Measurements from ENCODE around the gene DIAPH2. TPM values are rescaled to one million over a fixed set of nuclear protein-coding genes. Genes with fewer than 3 reads are reported as not detected.

The DIAPH2 gene
- polyA plus RNA-seq, 4 donors, result 7.0 to 8.3 (median 7.7) TPM

- no peak for DNase-seq (ENCODE audit: low read depth in 4 of 4, low spot score in 2 of 4)
Measured at GRCh38 chrX:96919672-96920071, 235.0 kb downstream of the DIAPH2 start.

- no peak for DNase-seq (ENCODE audit: low read depth in 4 of 4, low spot score in 2 of 4)
Measured at GRCh38 chrX:96924581-96924980, 239.9 kb downstream of the DIAPH2 start.

- no peak for DNase-seq (ENCODE audit: low read depth in 4 of 4, low spot score in 2 of 4)
Measured at GRCh38 chrX:96929036-96929435, 244.4 kb downstream of the DIAPH2 start.

- DNase-seq (ENCODE audit: low read depth in 4 of 4, low spot score in 2 of 4), result no peak
Measured at GRCh38 chrX:96957718-96958117, 273.1 kb downstream of the DIAPH2 start.

GRCh38 chrX:96971812-96972211 is 287.2 kb downstream of the DIAPH2 start:
- DNase-seq (ENCODE audit: low read depth in 4 of 4, low spot score in 2 of 4), result no peak

- DNase-seq (ENCODE audit: low read depth in 4 of 4, low spot score in 2 of 4), result no peak
Measured at GRCh38 chrX:96978906-96979305, 294.3 kb downstream of the DIAPH2 start.

- no peak for DNase-seq (ENCODE audit: low read depth in 4 of 4, low spot score in 2 of 4)
Measured at GRCh38 chrX:96979766-96980165, 295.1 kb downstream of the DIAPH2 start.

- no peak for DNase-seq (ENCODE audit: low read depth in 4 of 4, low spot score in 2 of 4)
Measured at GRCh38 chrX:96982161-96982560, 297.5 kb downstream of the DIAPH2 start.

- no peak for DNase-seq (ENCODE audit: low read depth in 4 of 4, low spot score in 2 of 4)
Measured at GRCh38 chrX:96984538-96984937, 299.9 kb downstream of the DIAPH2 start.

- DNase-seq (ENCODE audit: low read depth in 4 of 4, low spot score in 2 of 4), result no peak
Measured at GRCh38 chrX:96985046-96985445, 300.4 kb downstream of the DIAPH2 start.

GRCh38 chrX:96987228-96987627 is 302.6 kb downstream of the DIAPH2 start:
- no peak for DNase-seq (ENCODE audit: low read depth in 4 of 4, low spot score in 2 of 4)

GRCh38 chrX:96989830-96990571 is 305.4 kb downstream of the DIAPH2 start:
- no peak for DNase-seq (ENCODE audit: low read depth in 4 of 4, low spot score in 2 of 4)

- no peak for DNase-seq (ENCODE audit: low read depth in 4 of 4, low spot score in 2 of 4)
Measured at GRCh38 chrX:96994093-96994492, 309.5 kb downstream of the DIAPH2 start.

- DNase-seq (ENCODE audit: low read depth in 4 of 4, low spot score in 2 of 4), result no peak
Measured at GRCh38 chrX:96997196-96997595, 312.6 kb downstream of the DIAPH2 start.

- no peak for DNase-seq (ENCODE audit: low read depth in 4 of 4, low spot score in 2 of 4)
Measured at GRCh38 chrX:97000682-97001368, 316.2 kb downstream of the DIAPH2 start.

- no peak for DNase-seq (ENCODE audit: low read depth in 4 of 4, low spot score in 2 of 4)
Measured at GRCh38 chrX:97006167-97006566, 321.5 kb downstream of the DIAPH2 start.

GRCh38 chrX:97009391-97009790 is 324.7 kb downstream of the DIAPH2 start:
- DNase-seq (ENCODE audit: low read depth in 4 of 4, low spot score in 2 of 4), result no peak

- no peak for DNase-seq (ENCODE audit: low read depth in 4 of 4, low spot score in 2 of 4)
Measured at GRCh38 chrX:97011540-97011939, 326.9 kb downstream of the DIAPH2 start.

GRCh38 chrX:97016106-97016505 is 331.5 kb downstream of the DIAPH2 start:
- no peak for DNase-seq (ENCODE audit: low read depth in 4 of 4, low spot score in 2 of 4)

- no peak for DNase-seq (ENCODE audit: low read depth in 4 of 4, low spot score in 2 of 4)
Measured at GRCh38 chrX:97021680-97022079, 337.0 kb downstream of the DIAPH2 start.

GRCh38 chrX:97026406-97026805 is 341.8 kb downstream of the DIAPH2 start:
- DNase-seq (ENCODE audit: low read depth in 4 of 4, low spot score in 2 of 4), result no peak

GRCh38 chrX:97027384-97027922 is 342.8 kb downstream of the DIAPH2 start:
- no peak for DNase-seq (ENCODE audit: low read depth in 4 of 4, low spot score in 2 of 4)

All from left renal cortex interstitium (tissue), 4 donors.